Measurements from ENCODE around the gene CDKL5.
A peak's percentile ranks its signal among the peaks of the same experiment; 100 is the strongest.
"Not testable (repeated sequence)": the region's sequence is repeated elsewhere in the genome, so short reads cannot be mapped to it uniquely, and the experiment has no call there.

CDKL5 gene

GRCh38 chrX:18425199-18426003 lies at the start of gene CDKL5:
TSS of gene CDKL5 (plus strand) at chrX:18425608. CDS start at chrX:18507097, 81,489 bp downstream.
- peak; percentile 96 to 100 (median 99) for DNase-seq

- DNase-seq: peak; percentile 35 to 67 (median 52)
Measured at GRCh38 chrX:18377796-18378195, 47.6 kb upstream of the CDKL5 start.

- DNase-seq: peak in 1 of 3 experiments; percentile 38
Measured at GRCh38 chrX:18389966-18390365, 35.4 kb upstream of the CDKL5 start.

- peak; percentile 29 to 86 (median 58) for DNase-seq
Measured at GRCh38 chrX:18390941-18391538, 34.4 kb upstream of the CDKL5 start.

GRCh38 chrX:18394477-18394876 lies 30.9 kb upstream of the CDKL5 start:
- DNase-seq: no peak

GRCh38 chrX:18401848-18402213 lies 23.6 kb upstream of the CDKL5 start:
- no peak for DNase-seq

GRCh38 chrX:18406531-18407266 lies 18.7 kb upstream of the CDKL5 start:
- no peak for DNase-seq

- DNase-seq: peak in 2 of 3 experiments; percentile 3 to 52
Measured at GRCh38 chrX:18410038-18410437, 15.4 kb upstream of the CDKL5 start.

- DNase-seq: no peak
Measured at GRCh38 chrX:18415386-18415785, 10.0 kb upstream of the CDKL5 start.

- DNase-seq: no peak
Measured at GRCh38 chrX:18422325-18422724, 3.1 kb upstream of the CDKL5 start.

- DNase-seq: no peak
Measured at GRCh38 chrX:18422886-18423285, 2.5 kb upstream of the CDKL5 start.

- peak; percentile 62 to 84 (median 80) for DNase-seq
Measured at GRCh38 chrX:18424482-18425198, 768 bp upstream of the CDKL5 start.

GRCh38 chrX:18426004-18426320 lies 554 bp downstream of the CDKL5 start:
- DNase-seq: peak in 1 of 3 experiments; percentile 77

GRCh38 chrX:18428006-18428405 lies 2.6 kb downstream of the CDKL5 start:
- DNase-seq: no peak

- DNase-seq: not testable (repeated sequence)
Measured at GRCh38 chrX:18433288-18433687, 7.9 kb downstream of the CDKL5 start.

- DNase-seq: no peak
Measured at GRCh38 chrX:18434896-18435295, 9.5 kb downstream of the CDKL5 start.

- DNase-seq: no peak
Measured at GRCh38 chrX:18436017-18436416, 10.6 kb downstream of the CDKL5 start.

GRCh38 chrX:18440835-18441234 lies 15.4 kb downstream of the CDKL5 start:
- DNase-seq: no peak

GRCh38 chrX:18441780-18442367 lies 16.5 kb downstream of the CDKL5 start:
- no peak for DNase-seq

- DNase-seq: no peak
Measured at GRCh38 chrX:18448416-18448815, 23.0 kb downstream of the CDKL5 start.

- DNase-seq: no peak
Measured at GRCh38 chrX:18449236-18449635, 23.8 kb downstream of the CDKL5 start.

GRCh38 chrX:18455384-18455783 lies 30.0 kb downstream of the CDKL5 start:
- DNase-seq: no peak

GRCh38 chrX:18457000-18457399 lies 31.6 kb downstream of the CDKL5 start:
- no peak for DNase-seq

All from NCI-H1417 (cell line).